Measurements from ENCODE around the gene SRD5A1.

GRCh38 chr5:6607559-6607936, 25.7 kb upstream of the SRD5A1 start:
- no peak for TF ChIP-seq CTCF (IDR thresholded peaks at IDR 0.05)
- TF ChIP-seq ZFX (IDR thresholded peaks at IDR 0.05; ENCODE audit: borderline replicate concordance): no peak
